A549 (cell line): ENCODE data around the gene LRIG1. TPM values are rescaled to one million over a fixed set of nuclear protein-coding genes. Genes with fewer than 3 reads are reported as not detected.

Experiments used
- ATAC-seq, 2 experiments: fragments of 200-7000 bp in 1 of 2; fragments of >200 bp in 1 of 2; cut with Nextera tagmentation in 1 of 2; cut with Tn5 transposase in 1 of 2; 3 replicates each; pipeline versions ENCODE4 v1.8.0 to v1.9.1; 2018 to 2020; ENCODE audit warnings: mild to moderate bottlenecking in 1 of 2, moderate library complexity in 1 of 2
- CTCF ChIA-PET: fragments of 300-600 bp; sonication (Branson Sonifier 250); formaldehyde crosslinking; extraction: SDS; loops from one replicate; lab custom pipeline; 2021; ENCODE audit warnings: antibody characterized with exemption, inconsistent platforms; lab: Yijun Ruan, JAX
- POLR2A ChIA-PET: fragments of 350-600 bp; formaldehyde crosslinking; extraction: SDS; loops from one replicate; lab custom pipeline; 2021; ENCODE audit warnings: antibody characterized with exemption, inconsistent platforms; lab: Yijun Ruan, JAX
- DNase-seq, 2 experiments: peaks; one replicate each; pipeline versions ENCODE4 v3.0.0 to v3.0.0-alpha.2; 2011 to 2016; ENCODE audit warnings: low read depth in 1 of 2, low spot score in 1 of 2
- FAIRE-seq: peaks from 2 replicates; lab custom pipeline; 2011; peaks lifted over from hg19 to GRCh38; lab: Jason Lieb, UNC
- H3K27ac ChIP-seq, 2 experiments: fragments of >200 bp; sonication (Bioruptor Twin); formaldehyde crosslinking; 3 replicates each; pipeline ENCODE4 v1.5.1; 2016 to 2017
- H3K4me1 ChIP-seq: fragments of >200 bp; sonication (Bioruptor Twin); formaldehyde crosslinking; 3 replicates; pipeline ENCODE4 v1.6.1; 2016
- H3K4me2 ChIP-seq: fragments of >200 bp; sonication (Bioruptor Twin); formaldehyde crosslinking; 3 replicates; pipeline ENCODE4 v1.6.1; 2016
- H3K4me3 ChIP-seq: fragments of >200 bp; sonication (Bioruptor Twin); formaldehyde crosslinking; 3 replicates; pipeline ENCODE4 v1.5.1; 2016
- H3K9me3 ChIP-seq: fragments of >200 bp; sonication (Bioruptor Twin); formaldehyde crosslinking; 3 replicates; pipeline ENCODE4 v1.6.1; 2016
- CHD2 ChIP-seq: fragments of 150-350 bp; IDR thresholded peaks from 2 replicates; pipeline ENCODE4 v1.6.1; 2014; ENCODE audit warnings: low read length; ENCODE audit not compliant: partially characterized antibody
- CHD4 ChIP-seq: fragments of 200-600 bp; sonication (generic); IDR thresholded peaks from 2 replicates; pipeline ENCODE4 v1.6.1; 2016; ENCODE audit warnings: antibody characterized with exemption, mild to moderate bottlenecking, borderline replicate concordance
- EHF ChIP-seq: fragments of 250-450 bp; sonication (Bioruptor Pico); IDR thresholded peaks from 2 replicates; pipeline ENCODE4 v1.5.0; 2020; ENCODE audit warnings: mild to moderate bottlenecking
- EHMT2 ChIP-seq: fragments of 200-600 bp; sonication (generic); IDR thresholded peaks from 2 replicates; pipeline ENCODE4 v1.6.1; 2016; ENCODE audit warnings: antibody characterized with exemption, low read depth, mild to moderate bottlenecking, moderate library complexity
- EP300 ChIP-seq, 2 experiments: fragments of >200 bp; sonication (Bioruptor Twin); formaldehyde crosslinking; IDR thresholded peaks; 2 replicates in 1 of 2; 3 replicates in 1 of 2; pipeline ENCODE4 v1.6.1; 2016 to 2017
- ESRRA ChIP-seq: fragments of 150-350 bp; IDR thresholded peaks from 2 replicates; pipeline ENCODE4 v1.6.1; 2014; ENCODE audit warnings: mild to moderate bottlenecking, low read length, borderline replicate concordance
- GATA3 ChIP-seq: IDR thresholded peaks from 2 replicates; pipeline ENCODE4 v1.6.1; 2012; ENCODE audit warnings: borderline replicate concordance
- HOXA7 ChIP-seq: fragments of 250-450 bp; sonication (Bioruptor Pico); IDR thresholded peaks from 2 replicates; pipeline ENCODE4 v1.5.0; 2020; ENCODE audit warnings: mild to moderate bottlenecking, moderate library complexity
- KDM5A ChIP-seq: fragments of 200-600 bp; sonication (generic); IDR thresholded peaks from 2 replicates; pipeline ENCODE4 v1.6.1; 2016; ENCODE audit warnings: antibody characterized with exemption, mild to moderate bottlenecking
- MAZ ChIP-seq: fragments of 150-350 bp; IDR thresholded peaks from 2 replicates; pipeline ENCODE4 v1.6.1; 2014; ENCODE audit warnings: antibody characterized with exemption, low read depth, low read length, borderline replicate concordance
- NFE2L2 ChIP-seq: fragments of 150-350 bp; conservative IDR thresholded peaks from 2 replicates; pipeline ENCODE4 v1.6.1; 2014; ENCODE audit warnings: low read length
- PHF8 ChIP-seq: fragments of 200-600 bp; sonication (generic); IDR thresholded peaks from 2 replicates; pipeline ENCODE4 v1.6.1; 2016; ENCODE audit warnings: low read depth, mild to moderate bottlenecking, antibody characterized with exemption, moderate library complexity, borderline replicate concordance
- RAD21 ChIP-seq, 2 experiments: fragments of >200 bp in 1 of 2; sonication (Bioruptor Twin) in 1 of 2; formaldehyde crosslinking in 1 of 2; IDR thresholded peaks in 1 of 2; conservative IDR thresholded peaks in 1 of 2; 2 replicates in 1 of 2; 3 replicates in 1 of 2; pipeline ENCODE4 v1.6.1; 2012 to 2018; ENCODE audit warnings: inconsistent platforms in 1 of 2
- RFX5 ChIP-seq: fragments of 450-650 bp; IDR thresholded peaks from 2 replicates; pipeline ENCODE4 v1.7.1; 2014; ENCODE audit warnings: antibody characterized with exemption, mild to moderate bottlenecking, moderate library complexity
- SMC3 ChIP-seq: fragments of >200 bp; sonication (Bioruptor Twin); formaldehyde crosslinking; IDR thresholded peaks from 3 replicates; pipeline ENCODE4 v1.6.1; 2018; ENCODE audit warnings: inconsistent platforms
- ZFP36 ChIP-seq: fragments of 450-650 bp; IDR thresholded peaks from 2 replicates; pipeline ENCODE4 v1.6.1; 2014; ENCODE audit warnings: borderline replicate concordance; ENCODE audit not compliant: partially characterized antibody
- ZNF302 ChIP-seq: fragments of 250-450 bp; sonication (Bioruptor Pico); IDR thresholded peaks from 2 replicates; pipeline ENCODE4 v1.9.0; 2021; ENCODE audit warnings: inconsistent platforms, mild to moderate bottlenecking, moderate library complexity
- ZSCAN20 ChIP-seq: fragments of 250-450 bp; sonication (Bioruptor Pico); IDR thresholded peaks from 2 replicates; pipeline ENCODE4 v1.8.0; 2022; ENCODE audit warnings: mild to moderate bottlenecking, moderate library complexity
- WGBS: methylation state at CpG from one replicate; pipeline ENCODE4 v1.1.6; 2017; ENCODE audit errors: missing lambda C conversion rate; 5-methylcytosine and 5-hydroxymethylcytosine counted together
- polyA plus RNA-seq, 4 experiments: library from polyadenylated mRNA; depleted of rRNA in 3 of 4; stranded (reverse); fragments of >200 nt; fragmentation: RNase III in 1 of 4; extraction: RNeasy Plus Mini Kit Qiagen cat#74134 plus additional on column Dnase treatment in 1 of 4; gene quantifications; 2 replicates in 3 of 4; 3 replicates in 1 of 4; pipeline ENCODE4 v1.2.3, GENCODE V29; 2011 to 2017
- TF ChIP-seq, protein P1 (sequence below): fragments of 200-600 bp; sonication (generic); IDR thresholded peaks from 2 replicates; pipeline ENCODE4 v1.6.1; 2016; ENCODE audit warnings: antibody characterized with exemption, mild to moderate bottlenecking, moderate library complexity
- TF ChIP-seq, protein P2 (sequence below): fragments of >200 bp; sonication (Bioruptor Twin); formaldehyde crosslinking; IDR thresholded peaks from 3 replicates; pipeline ENCODE4 v1.5.1; 2016
- TF ChIP-seq, protein P3 (sequence below): fragments of 450-650 bp; IDR thresholded peaks from 2 replicates; pipeline ENCODE4 v1.6.1; 2014; ENCODE audit warnings: antibody characterized with exemption
- TF ChIP-seq, protein P4 (sequence below): fragments of 250-450 bp; sonication (Bioruptor Pico); IDR thresholded peaks from 2 replicates; pipeline ENCODE4 v1.5.0; 2020; ENCODE audit warnings: low read depth, mild to moderate bottlenecking, moderate library complexity
- TF ChIP-seq, protein P5 (sequence below): fragments of 250-450 bp; sonication (Bioruptor Pico); IDR thresholded peaks from 2 replicates; pipeline ENCODE4 v1.5.0; 2021; ENCODE audit warnings: mild to moderate bottlenecking, moderate library complexity, borderline replicate concordance

Gene LRIG1
- polyA plus RNA-seq, 2 of the 4 experiments (the other 2 are of a cell fraction): 1.8 to 6.2 TPM

DNA sequence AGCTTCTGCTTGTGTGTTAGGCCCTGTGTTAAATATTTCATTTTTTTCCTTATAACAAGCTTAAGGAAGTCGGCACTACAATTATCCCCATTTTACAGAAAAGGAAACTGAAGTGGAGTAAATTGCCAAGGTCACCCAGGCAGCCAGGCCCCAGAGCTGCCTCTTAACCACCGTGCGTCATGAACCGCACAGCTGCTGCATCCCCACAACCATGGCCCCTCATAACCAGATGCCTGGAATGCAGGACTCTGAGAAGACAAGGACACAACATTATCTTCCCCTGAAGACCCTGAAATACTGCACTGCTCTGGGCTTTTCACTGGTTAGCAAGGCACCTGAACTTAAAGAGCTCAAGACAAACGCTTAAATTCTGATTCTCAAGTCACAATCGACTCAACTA, 14.6 kb downstream of the LRIG1 start (continued):
- TF ChIP-seq, protein P1, sequence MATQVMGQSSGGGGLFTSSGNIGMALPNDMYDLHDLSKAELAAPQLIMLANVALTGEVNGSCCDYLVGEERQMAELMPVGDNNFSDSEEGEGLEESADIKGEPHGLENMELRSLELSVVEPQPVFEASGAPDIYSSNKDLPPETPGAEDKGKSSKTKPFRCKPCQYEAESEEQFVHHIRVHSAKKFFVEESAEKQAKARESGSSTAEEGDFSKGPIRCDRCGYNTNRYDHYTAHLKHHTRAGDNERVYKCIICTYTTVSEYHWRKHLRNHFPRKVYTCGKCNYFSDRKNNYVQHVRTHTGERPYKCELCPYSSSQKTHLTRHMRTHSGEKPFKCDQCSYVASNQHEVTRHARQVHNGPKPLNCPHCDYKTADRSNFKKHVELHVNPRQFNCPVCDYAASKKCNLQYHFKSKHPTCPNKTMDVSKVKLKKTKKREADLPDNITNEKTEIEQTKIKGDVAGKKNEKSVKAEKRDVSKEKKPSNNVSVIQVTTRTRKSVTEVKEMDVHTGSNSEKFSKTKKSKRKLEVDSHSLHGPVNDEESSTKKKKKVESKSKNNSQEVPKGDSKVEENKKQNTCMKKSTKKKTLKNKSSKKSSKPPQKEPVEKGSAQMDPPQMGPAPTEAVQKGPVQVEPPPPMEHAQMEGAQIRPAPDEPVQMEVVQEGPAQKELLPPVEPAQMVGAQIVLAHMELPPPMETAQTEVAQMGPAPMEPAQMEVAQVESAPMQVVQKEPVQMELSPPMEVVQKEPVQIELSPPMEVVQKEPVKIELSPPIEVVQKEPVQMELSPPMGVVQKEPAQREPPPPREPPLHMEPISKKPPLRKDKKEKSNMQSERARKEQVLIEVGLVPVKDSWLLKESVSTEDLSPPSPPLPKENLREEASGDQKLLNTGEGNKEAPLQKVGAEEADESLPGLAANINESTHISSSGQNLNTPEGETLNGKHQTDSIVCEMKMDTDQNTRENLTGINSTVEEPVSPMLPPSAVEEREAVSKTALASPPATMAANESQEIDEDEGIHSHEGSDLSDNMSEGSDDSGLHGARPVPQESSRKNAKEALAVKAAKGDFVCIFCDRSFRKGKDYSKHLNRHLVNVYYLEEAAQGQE: no peak
- TF ChIP-seq HOXA7 (CRISPR knock-in tag): no peak
- no peak for TF ChIP-seq ZNF302 (CRISPR knock-in tag)

DNA sequence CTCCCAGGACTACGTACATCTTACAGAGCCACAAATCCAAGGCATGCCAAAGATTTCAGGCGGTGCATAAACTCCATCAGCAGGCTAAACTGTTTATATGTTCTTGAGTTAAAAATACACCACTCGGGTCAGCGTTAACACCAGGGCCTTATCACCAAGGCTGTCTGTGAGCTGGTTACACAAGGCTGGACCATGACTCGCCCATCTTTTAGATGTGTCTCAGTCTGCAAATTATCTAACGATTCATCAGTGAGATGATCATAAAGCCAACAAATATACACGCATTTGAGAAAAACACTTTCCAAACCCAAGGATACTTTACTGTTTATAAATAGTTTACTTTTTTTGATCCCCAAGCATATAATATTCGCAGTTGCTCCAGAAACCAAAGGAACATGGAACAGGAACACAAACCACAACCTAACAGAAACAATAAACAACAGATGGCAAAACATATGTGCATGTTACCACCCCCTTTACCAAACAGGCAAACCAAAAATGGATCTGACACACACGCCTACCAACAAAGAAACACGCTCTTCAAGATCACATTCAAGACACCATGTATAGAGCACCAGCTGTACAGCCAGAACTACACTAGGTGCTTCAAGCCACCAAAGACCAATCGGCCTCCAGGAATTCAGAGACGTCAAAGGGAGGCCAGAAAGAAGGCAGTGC, 15.4 kb downstream of the LRIG1 start:
- ChIA-PET POLR2A (no interaction called here), CTCF (no interaction called here)
- DNase-seq (no peak), ATAC-seq (no peak), FAIRE-seq (no peak)
- H3K4me3 ChIP-seq: no peak overlapping the region
- peaks cover 10% of the 10 kb centered on the region; the same call in 2 of the 3 replicates for H3K4me1 ChIP-seq
- H3K4me2 ChIP-seq: no peak overlapping the region
- WGBS: 79% methylated on average over 12 of the region's 12 CpGs
- H3K27ac ChIP-seq: no peak overlapping the region
- no peak for TF ChIP-seq ZSCAN20 (CRISPR knock-in tag)
- no peak for TF ChIP-seq RFX5
- TF ChIP-seq MAZ: no peak
- no peak for TF ChIP-seq NFE2L2
- no peaks in the 10 kb centered on the region for H3K9me3 ChIP-seq

DNA sequence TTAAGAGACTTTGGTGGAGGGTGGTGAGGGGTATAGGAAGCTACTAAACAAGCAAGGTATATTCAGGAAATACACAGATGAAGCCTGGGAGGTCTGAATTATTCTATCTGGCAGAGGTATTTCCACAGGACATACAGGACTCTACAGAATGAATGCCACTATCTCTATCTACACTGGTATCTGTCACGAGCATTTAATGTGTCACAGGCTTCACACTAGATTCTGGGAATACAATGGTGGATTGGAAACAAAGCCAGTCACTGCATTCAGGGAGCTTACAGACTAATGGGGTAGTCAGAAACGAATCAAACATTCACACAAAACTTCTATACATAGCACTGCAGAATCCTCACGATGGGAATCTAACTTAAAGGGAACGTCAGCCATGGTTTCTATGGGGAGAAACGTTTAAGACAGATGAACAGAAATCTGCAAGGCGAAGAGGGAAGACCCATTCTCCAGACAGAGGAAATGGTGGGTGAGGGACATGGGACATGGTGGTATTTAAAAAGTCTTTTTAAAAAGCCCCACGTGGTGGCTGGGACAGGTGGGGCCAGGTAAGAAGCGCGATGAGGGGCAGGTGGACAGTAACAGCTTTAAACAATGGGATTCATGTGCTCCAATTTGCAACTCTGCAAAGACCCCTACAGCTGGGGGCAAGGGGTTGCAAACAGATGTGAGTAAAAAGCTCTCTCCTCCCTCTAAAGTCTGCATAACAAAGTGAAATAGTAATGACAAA, 16.5 kb downstream of the LRIG1 start:
- no peak for TF ChIP-seq ZNF302 (CRISPR knock-in tag)
- TF ChIP-seq CHD2: no peak
- TF ChIP-seq ZFP36: no peak
- TF ChIP-seq, protein P2, sequence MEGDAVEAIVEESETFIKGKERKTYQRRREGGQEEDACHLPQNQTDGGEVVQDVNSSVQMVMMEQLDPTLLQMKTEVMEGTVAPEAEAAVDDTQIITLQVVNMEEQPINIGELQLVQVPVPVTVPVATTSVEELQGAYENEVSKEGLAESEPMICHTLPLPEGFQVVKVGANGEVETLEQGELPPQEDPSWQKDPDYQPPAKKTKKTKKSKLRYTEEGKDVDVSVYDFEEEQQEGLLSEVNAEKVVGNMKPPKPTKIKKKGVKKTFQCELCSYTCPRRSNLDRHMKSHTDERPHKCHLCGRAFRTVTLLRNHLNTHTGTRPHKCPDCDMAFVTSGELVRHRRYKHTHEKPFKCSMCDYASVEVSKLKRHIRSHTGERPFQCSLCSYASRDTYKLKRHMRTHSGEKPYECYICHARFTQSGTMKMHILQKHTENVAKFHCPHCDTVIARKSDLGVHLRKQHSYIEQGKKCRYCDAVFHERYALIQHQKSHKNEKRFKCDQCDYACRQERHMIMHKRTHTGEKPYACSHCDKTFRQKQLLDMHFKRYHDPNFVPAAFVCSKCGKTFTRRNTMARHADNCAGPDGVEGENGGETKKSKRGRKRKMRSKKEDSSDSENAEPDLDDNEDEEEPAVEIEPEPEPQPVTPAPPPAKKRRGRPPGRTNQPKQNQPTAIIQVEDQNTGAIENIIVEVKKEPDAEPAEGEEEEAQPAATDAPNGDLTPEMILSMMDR: no peak
- TF ChIP-seq EHMT2: no peak
- TF ChIP-seq, protein P3, sequence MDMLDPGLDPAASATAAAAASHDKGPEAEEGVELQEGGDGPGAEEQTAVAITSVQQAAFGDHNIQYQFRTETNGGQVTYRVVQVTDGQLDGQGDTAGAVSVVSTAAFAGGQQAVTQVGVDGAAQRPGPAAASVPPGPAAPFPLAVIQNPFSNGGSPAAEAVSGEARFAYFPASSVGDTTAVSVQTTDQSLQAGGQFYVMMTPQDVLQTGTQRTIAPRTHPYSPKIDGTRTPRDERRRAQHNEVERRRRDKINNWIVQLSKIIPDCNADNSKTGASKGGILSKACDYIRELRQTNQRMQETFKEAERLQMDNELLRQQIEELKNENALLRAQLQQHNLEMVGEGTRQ: no peak
- TF ChIP-seq RAD21 (conservative IDR thresholded peaks at IDR 0.05 in 1 of 2, IDR thresholded peaks at IDR 0.05 in 1 of 2): no peak
- no peak for TF ChIP-seq CHD4
- TF ChIP-seq ESRRA: no peak
- no peak for TF ChIP-seq EHF (CRISPR knock-in tag)
- TF ChIP-seq, protein P4, sequence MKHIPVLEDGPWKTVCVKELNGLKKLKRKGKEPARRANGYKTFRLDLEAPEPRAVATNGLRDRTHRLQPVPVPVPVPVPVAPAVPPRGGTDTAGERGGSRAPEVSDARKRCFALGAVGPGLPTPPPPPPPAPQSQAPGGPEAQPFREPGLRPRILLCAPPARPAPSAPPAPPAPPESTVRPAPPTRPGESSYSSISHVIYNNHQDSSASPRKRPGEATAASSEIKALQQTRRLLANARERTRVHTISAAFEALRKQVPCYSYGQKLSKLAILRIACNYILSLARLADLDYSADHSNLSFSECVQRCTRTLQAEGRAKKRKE (CRISPR knock-in tag): no peak
- no peak for TF ChIP-seq KDM5A
- no peak for TF ChIP-seq PHF8
- TF ChIP-seq GATA3: no peak
- TF ChIP-seq, protein P5, sequence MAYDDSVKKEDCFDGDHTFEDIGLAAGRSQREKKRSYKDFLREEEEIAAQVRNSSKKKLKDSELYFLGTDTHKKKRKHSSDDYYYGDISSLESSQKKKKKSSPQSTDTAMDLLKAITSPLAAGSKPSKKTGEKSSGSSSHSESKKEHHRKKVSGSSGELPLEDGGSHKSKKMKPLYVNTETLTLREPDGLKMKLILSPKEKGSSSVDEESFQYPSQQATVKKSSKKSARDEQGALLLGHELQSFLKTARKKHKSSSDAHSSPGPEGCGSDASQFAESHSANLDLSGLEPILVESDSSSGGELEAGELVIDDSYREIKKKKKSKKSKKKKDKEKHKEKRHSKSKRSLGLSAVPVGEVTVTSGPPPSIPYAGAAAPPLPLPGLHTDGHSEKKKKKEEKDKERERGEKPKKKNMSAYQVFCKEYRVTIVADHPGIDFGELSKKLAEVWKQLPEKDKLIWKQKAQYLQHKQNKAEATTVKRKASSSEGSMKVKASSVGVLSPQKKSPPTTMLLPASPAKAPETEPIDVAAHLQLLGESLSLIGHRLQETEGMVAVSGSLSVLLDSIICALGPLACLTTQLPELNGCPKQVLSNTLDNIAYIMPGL (CRISPR knock-in tag): no peak
- no peak for TF ChIP-seq NFE2L2
- no peak for TF ChIP-seq EP300 (IDR thresholded peaks at IDR 0.05)
- no peak for TF ChIP-seq SMC3
- ATAC-seq (no peak), DNase-seq (no peak), FAIRE-seq (no peak)
- H3K4me2 ChIP-seq: no peak overlapping the region
- peaks cover 11% of the 10 kb centered on the region; the same call in 2 of the 3 replicates for H3K4me1 ChIP-seq
- ChIA-PET CTCF (no interaction called here), POLR2A (no interaction called here)
- H3K9me3 ChIP-seq: no peaks in the 10 kb centered on the region
- WGBS: 75% methylated on average over 9 of the region's 9 CpGs
- no peak overlapping the region for H3K27ac ChIP-seq
- no peak overlapping the region for H3K4me3 ChIP-seq
